ENCODE measurements around the gene CES1. TPM values are rescaled to one million over a fixed set of nuclear protein-coding genes. Genes with fewer than 3 reads are reported as not detected.
"Not testable (repeated sequence)": the region's sequence is repeated elsewhere in the genome, so short reads cannot be mapped to it uniquely, and the experiment has no call there.

CES1 gene
- total RNA-seq, 4 donors from 2014 or later, result 4.9 to 166 (median 107) TPM

- TF ChIP-seq CTCF (IDR thresholded peaks at IDR 0.05), result no peak
- DNase-seq (ENCODE audit: low spot score) (no peak), ATAC-seq (ENCODE audit: low FRiP score) (no peak)
These were observed 36.1 kb upstream of the CES1 start for GRCh38 chr16:55868980-55869379.

DNA sequence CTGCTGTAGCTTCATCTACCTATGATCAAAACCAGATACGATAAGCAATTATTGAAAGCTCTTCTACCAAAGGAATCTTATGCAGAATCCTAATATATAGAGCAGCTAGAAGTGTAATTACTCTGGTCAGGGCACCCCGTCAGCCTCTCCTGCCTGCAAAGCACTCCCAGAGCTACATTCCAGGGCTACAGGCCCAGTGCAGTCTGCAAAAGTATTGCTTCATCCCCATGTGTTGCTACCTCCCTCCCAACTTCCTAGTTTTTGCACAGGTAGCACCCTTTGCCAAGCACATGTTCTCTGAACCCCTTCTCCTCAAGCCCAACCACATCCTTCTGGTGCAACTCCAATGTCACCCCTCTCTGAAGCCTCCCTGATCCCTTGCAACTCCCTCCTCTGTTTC lies 35.2 kb upstream of the CES1 start:
- DNase-seq (ENCODE audit: low spot score) (no peak), ATAC-seq (ENCODE audit: low FRiP score) (no peak)
- TF ChIP-seq CTCF (IDR thresholded peaks at IDR 0.05), result no peak

DNA sequence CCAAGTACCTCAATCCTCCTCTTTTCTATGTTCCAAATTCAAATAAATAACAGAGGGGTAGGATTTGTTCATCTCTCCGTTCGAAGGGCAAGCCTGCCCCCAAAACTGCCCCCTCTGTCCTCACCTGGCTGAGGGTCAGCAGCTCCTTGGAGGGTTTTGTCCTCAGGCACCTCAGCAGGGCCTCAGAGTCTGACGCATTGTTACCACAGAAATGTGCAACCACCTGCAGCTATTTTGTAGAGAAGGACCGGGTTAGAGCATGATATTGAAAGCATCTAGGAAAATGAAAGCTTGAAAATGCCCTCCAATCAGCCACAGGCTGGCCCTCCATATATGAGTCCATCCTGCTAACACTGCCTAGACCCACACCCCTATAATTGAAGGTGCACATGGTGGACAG lies 28.4 kb upstream of the CES1 start:
- DNase-seq (ENCODE audit: low spot score) (no peak), ATAC-seq (ENCODE audit: low FRiP score) (no peak)
- no peak for TF ChIP-seq CTCF (IDR thresholded peaks at IDR 0.05)

DNA sequence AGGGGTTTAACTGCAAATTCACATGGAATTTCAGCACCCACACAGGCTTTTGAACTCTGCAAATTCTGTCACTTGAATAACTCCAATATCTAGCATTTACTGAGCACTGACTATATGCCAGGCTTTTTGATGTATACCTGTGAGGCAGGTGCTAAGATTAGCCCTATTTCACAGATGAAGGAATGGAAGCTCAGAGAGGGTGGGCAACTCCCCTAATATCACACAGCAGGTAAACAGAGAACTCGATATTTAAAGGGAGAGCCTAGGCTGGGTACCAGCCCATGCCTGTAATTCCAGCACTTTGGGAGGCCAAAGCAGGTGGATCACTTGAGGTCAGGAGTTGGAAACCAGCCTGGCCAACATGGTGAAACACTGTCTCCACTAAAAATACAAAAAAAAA lies 24.8 kb upstream of the CES1 start:
- not testable (repeated sequence) for ATAC-seq (ENCODE audit: low FRiP score); DNase-seq (ENCODE audit: low spot score)

DNA sequence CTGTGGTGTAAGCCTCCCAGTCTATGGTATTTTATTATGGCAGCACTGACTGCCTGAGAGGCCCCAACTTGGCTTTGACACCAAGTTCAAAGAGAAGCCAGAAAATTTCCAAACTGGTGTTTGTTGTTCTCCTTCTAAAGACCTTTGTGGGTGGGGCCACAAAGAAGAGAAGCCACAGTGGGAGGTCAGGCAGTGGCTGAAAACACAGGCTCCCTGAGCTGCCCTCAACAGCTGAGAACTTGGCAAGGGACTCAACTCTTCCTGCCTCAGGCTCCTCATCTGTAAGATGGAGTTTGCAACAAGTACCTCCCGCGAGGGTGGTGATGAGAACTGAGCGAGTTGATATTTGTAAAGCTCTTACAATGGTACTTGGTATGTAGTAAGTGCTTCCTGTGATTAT lies 24.1 kb upstream of the CES1 start:
- no peak for TF ChIP-seq CTCF (IDR thresholded peaks at IDR 0.05)
- no peak for ATAC-seq (ENCODE audit: low FRiP score)
- no peak for DNase-seq (ENCODE audit: low spot score)

GRCh38 chr16:55853114-55853513 lies 20.2 kb upstream of the CES1 start:
- ATAC-seq (ENCODE audit: low FRiP score), result no peak
- DNase-seq (ENCODE audit: low spot score), result no peak
- TF ChIP-seq CTCF (IDR thresholded peaks at IDR 0.05), result no peak

GRCh38 chr16:55849536-55849935 lies 16.6 kb upstream of the CES1 start:
- TF ChIP-seq CTCF (IDR thresholded peaks at IDR 0.05), result no peak
- DNase-seq (ENCODE audit: low spot score) (no peak), ATAC-seq (ENCODE audit: low FRiP score) (no peak)
